NCI-H345 (cell line): ENCODE measurements around the gene METTL24.
"Not testable (repeated sequence)": the region's sequence is repeated elsewhere in the genome, so short reads cannot be mapped to it uniquely, and the experiment has no call there.

Source experiments
- DNase-seq: peaks from one replicate; lab custom pipeline; 2025; lab: John Stamatoyannopoulos, UW

The METTL24 gene

DNA sequence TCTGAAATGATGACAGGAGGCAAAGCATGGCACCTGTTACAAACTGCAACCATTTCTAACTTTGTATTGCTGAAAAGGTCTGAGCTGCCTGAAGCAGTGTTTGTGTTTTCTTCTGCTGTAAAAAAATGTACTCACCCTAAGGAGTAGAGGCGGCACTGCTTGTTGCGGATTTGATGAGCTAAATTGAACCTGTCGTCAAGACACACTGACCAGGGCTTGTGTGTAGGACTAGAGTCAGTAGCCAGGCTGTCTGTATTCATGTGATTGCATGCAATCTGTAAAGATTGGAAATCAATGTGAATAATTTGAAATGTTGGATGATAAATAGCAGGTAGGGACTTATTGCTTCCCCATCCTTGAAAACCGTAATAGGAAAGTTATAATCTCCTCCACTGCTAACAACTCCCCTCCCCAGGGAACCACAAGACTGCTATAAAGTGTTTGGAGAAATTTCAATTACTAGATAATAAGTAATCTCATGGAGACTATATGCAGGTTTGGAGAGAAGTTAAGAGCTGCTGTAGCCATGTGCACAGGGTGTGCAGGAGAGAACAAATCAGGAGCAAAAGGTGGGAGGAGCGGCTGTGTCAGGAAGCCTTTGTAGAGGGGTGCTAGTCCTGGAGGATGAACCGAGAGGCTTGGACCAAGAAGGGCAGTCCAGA lies 42.8 kb downstream of the METTL24 start:
- DNase-seq = no peak

DNA sequence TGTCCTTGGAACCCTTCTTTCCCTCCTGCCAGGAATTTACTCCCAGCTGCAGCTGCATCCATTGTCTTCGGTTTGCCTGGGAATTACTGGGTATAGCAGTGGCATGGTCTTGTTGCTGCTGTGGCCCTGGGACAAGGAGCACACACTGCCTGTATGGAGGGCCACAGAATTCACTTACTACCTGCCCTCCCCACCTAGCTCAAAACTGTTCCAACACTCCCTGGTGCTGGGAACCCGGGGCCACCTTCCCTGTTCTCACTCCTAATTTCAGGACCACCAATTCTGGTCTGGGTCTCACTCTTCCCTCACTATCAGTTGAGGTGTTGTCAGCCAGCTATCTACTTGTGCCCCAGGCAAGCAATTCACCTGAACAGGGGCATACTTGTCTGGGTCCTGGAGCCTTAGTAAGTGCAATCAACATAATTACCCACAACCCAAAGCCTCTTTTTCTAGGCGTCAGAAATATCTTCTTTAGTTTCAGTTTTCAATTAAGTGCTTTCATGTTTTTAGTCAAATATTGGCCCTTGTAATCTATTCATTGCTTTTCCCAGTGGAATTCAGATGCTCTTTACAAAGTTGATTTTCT lies 47.2 kb downstream of the METTL24 start:
- no peak for DNase-seq

DNA sequence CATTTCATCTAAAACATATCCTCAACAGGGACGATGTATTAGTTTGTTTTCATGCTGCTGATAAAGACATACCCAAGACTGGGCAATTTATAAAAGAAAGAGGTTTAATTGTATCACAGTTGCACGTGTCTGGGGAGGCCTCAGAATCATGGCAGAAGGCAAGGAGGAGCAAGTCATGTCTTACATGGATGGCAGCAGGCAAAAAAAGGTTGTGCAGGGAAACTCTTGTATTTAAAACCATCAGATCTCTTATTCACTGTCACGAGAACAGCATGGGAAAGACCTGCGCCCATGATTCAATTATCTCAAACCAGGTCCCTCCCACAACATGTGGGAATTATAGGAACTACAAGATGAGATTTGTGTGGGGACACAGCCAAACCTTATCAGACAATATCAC lies 48.7 kb downstream of the METTL24 start:
- DNase-seq = not testable (repeated sequence)

DNA sequence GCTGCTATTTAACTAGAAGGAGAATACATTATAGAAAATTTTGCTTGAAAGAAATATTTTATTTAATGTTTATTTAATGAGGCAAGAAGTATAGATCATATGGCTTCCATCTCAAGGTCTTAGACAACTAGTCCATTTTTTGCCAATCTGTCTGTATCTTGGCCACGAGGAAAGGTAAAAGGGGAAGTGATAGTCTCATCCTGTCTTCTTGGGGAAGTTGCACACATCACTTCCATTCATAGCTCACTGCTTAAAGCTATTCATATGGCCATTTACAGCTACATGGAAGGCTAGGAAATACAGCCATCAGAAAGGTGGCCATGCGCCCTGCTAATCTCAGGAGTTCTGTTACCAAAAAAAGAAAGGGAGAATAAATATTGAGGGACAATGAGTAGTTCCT lies 50.8 kb downstream of the METTL24 start:
- no peak for DNase-seq

DNA sequence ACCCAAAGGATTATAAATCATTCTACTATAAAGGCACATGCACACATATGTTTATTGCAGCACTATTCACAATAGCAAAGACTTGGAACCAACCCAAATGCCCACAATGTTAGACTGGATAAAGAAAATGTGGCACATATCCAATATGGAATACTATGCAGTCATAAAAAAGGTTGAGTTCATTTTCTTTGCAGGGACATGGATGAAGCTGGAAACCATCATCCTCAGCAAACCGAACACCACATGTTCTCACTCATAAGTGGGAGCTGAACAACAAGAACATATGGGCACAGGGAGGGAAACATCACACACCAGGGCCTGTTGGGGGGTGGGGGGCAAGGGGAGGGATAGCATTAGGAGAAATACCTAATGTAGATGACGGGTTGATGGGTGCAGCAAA lies 52.3 kb downstream of the METTL24 start:
- not testable (repeated sequence) for DNase-seq

DNA sequence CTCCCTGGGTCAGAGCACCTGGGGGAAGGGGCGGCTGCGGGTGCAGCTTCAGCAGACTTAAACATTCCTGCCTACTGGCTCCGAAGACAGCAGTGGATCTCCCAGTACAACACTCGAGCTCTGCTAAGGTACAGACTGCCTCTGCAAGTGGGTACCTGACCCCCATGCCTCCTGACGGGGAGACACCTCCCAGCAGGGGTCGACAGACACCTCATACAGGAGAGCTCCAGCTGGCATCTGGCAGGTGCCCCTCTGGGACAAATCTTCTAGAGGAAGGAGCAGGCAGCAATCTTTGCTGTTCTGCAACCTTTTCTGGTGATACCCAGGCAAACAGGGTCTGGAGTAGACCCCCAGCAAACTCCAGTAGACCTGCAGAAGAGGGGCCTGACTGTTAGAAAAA lies 54.5 kb downstream of the METTL24 start:
- not testable (repeated sequence) for DNase-seq

DNA sequence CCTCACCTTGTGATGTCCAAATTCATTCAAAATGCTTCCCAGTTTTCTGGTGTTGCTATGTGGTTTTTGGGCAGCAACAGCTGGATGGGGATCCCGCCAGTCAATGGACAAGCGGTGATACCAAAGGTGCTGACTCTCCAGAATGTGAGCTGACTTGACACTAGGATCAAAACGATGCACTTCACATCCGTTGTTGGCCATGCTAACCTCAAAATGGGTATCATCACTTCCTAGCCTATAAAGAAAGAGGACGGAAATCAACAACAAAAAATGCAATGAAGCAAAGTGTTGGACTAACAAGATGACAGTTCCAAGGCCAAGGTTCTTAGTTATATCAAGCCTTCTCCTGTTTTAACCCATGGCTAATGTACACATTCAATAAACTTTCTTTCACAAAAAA lies 59.2 kb downstream of the METTL24 start:
- DNase-seq = no peak

DNA sequence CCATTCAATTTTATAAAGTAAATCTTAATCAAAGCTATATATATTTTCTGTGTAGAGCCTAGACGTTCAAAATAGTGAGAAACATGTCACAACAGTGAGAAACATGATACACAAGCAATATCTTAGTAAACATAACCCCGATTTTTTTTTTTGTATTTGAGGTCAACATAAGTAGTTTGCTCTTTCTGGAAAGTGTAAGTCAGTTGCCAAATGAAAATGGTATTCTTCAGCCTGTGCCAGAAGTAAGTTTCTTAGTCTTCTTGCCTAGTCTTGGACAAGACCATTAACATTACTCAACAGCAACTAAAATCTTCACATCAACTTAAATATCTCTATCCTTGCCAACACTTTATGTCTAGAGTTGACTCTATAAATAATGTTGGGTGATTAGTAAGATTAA lies 59.7 kb downstream of the METTL24 start:
- no peak for DNase-seq

DNA sequence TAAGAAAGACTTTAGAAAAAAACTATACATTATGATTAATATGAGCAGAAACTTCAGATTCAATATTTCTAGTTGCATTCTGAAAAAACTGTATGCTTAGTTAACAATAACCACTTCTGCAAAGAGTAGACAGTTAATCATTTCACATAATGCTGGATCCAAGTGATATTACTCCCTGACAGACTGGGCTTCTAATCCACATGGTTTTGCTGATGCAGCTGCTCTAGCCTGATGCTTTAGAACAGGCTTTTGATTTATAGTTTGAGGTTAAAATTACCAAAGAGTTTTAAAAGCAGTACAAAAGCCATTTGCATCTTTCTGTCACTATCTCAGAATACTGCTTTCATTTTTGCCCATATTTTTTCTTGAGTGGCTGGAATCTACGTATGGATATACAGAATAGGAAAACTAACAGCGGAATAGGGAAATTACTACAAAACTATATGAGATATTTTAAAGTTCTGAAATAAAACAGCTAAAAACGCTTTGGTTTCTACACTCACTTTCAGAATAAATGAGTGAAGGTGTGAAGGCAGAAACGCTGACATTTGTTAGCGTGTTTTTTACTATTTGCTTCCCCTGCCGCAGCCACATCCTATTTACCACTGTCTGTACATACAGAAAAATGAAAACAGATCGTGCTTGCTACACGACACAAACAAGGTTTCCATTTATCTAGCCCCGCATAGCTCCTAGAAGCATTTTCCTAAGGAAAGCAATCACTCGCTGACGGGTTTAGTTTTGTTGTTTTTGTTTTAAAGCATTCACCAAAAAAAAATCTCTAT lies 61.7 kb downstream of the METTL24 start:
- DNase-seq = no peak

DNA sequence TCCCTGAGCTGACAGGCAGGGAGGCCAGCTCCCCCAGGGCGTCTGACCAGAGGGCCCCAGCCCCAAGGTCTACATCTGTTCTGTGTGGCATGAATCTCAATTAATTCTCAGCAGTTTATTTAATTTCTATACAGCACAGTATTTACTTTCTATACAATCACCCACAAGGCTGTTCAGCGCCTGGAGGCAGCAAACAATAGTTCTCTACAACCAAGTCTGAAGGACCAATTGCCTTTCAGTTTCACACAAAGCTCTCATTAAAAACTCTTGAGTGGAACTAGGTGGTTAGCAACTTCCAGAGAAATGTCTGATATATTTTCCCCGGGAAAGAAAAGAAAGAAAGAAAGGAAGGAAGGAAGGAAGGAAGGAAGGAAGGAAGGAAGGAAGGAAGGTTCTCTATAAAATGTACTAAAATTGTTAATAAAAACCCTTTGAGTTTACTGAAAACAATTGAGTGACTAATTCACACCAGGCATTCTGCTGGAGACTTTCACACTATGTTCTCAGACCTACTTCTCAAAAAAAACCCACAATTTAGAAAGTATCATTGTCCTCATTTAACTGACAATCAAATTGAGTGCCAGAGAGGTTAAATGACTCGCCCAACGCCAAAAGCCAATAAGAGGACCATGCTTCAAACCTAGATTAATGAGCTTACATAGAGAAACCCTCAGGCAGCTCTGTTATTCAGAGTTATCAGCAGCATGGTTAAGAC lies 62.5 kb downstream of the METTL24 start:
- no peak for DNase-seq

DNA sequence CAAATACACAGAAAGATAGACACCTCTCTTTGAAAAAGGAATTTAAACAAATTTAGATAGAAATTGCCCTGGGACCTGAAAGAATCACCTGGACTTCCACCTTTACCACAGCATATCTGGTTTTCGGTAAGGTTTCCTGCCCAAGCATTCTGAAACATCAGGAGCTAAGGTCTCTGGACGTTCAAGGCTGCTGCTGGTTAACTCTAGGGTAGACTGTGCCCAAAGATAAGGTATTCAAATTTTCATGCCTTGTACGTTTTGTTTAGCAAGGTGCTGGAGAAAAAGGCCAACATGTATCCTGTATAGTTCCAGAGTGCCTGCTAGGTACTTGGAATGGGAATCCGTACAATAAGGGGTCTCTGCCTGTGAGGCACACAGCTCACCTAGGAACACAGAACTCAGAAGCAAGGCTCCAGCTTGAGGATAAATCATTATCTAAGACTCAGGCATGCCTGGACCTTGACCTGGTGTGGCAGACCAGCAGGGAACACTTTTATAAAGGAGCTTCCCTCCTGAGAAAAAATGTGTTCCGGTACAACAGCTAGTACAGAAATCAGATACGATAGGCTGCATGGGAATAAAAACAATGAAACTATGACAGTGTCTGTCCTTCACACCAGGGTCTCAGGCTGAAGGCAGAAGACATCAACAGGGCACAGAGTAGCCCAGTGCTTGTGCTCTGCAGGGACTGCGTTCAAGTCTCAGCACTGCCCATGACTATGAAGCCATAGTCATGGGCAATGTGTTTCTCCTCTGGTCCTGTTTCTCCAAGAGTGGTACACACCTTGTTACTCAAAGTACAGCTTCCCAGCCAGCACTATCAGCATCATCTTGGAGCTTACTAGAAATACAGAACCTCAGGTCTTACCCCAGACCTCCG lies 70.4 kb downstream of the METTL24 start:
- no peak for DNase-seq

DNA sequence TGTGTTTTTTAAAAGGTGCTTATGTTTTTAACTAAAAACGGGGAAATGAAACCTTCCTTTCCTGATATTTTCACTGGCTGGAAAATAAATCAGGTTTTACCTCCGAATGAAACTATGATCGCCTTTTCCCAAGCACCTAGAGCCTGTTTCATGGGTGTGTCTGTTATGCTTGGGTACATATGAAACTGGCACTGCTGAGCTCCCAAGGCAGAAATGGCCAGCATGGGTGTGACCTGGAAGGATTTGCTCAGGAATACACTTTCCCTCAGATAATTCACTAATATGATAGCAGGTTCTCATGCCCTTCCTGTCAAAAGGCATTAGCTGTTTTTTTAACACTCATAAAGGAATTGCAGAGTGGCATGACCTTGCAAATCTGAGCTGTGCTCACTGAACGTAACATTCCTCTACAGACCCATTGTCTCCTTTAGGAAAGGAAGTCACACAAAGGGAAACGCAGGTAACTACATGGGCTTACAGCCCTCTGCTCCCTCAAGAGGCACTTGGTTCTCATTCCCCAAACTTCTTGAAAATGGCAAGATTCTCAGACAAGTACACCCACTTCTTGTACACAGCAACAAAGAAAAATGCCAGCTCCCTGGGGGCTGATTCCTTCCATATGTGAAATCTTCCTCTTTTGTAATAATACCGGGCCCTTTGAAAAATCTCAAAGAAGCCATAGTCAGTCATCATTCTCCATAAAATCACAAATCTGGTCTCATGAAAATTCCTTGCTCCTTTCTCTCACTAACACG lies 72.7 kb downstream of the METTL24 start:
- no peak for DNase-seq

DNA sequence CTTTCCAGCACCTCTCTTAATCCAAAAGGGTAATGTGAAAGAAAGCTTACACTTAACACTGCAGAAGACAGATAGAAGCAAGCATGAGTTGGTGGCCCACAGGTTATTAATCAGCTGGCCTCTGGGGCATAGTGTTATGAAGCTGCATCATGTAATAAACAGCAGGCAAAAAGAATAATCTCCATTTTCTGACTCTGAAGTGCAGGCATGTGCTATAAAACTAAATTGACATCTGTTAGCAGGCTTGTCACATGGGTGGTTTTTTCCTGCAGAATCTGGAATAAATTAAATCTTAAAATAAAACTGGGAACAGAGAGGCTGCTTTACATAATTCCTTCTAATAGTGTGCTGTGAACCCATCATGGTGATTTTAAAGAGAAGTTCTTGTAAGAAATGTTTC lies 73.3 kb downstream of the METTL24 start:
- no peak for DNase-seq

DNA sequence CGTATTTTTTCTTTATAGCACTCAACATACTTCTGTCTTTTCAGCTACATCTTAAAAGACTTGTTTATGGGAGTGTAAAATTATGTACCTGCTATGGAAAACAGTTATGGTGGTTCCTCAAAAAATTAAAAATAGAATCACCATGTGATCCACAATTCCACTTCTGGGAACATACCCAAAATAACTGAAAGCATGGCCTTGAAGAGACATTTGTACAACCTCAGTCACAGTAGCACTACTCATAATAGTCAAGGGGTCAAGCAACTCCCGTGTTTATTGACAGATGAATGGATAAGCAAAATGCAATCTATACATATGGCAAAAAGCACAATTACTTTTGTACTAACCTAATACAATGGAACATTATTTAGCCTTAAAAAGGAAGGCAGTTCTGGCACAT lies 74.5 kb downstream of the METTL24 start:
- DNase-seq = no peak

DNA sequence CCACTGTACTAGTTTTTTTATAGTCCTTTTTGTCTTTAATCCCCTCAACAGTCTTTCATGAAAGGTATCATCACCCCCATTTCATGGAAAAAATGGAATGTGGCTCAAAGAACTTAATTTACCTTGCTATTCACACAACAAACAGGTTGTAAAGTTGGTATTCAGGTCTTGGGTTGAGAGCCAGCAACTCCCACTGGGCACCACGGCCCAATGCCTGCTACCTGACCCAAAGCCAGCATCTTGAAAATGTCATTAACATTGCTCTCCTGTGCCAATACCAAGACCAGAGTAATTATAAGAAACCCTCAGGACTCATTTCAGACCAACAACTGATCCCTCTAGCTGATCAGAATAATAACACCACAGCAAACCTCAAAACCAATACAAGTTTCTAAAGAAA lies 75.7 kb downstream of the METTL24 start:
- DNase-seq = no peak

DNA sequence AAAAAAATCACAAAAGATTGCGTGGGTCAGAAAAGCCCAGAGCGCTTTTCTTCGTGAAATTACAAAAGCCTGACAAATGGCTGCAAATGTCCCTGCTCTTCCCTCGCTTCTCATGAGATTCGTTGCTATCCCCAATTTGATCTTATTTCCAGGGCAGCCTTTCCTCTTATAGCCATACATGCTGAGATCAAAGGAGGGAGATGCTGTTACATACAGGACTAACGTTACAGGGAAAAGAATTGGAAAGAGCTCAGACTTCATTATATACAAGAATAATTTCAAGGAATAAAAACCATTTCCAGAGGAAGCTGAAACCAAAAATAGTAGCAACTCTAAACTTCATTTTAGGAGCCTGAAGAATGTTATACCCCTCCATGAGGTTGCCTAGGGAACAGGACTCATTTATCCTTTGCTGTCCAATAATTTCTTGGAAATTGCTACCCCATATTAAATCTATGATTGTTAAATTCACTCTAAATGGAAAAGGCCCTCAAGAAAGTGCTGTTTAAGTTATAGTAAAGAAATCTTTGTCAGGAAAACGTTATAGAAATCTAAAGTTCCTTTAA lies 81.0 kb downstream of the METTL24 start:
- DNase-seq = no peak

DNA sequence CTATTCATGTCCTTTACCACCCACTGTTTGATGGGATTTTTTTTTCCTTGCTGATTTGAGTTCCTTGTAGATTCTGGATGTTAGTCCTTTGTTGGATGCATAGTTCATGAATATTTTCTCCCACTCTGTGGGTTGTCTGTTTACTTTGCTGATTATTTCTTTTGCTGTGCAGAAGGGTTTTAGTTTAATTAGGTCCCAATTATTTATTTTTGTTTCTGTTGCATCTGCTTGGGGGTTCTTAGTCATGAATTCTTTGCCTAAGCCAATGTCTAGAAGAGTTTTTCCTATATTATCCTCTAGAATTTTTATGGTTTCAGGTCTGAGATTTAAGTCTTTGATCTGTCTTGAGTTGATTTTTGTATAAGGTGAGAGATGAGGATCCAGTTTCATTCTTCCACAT lies 85.4 kb downstream of the METTL24 start:
- not testable (repeated sequence) for DNase-seq

DNA sequence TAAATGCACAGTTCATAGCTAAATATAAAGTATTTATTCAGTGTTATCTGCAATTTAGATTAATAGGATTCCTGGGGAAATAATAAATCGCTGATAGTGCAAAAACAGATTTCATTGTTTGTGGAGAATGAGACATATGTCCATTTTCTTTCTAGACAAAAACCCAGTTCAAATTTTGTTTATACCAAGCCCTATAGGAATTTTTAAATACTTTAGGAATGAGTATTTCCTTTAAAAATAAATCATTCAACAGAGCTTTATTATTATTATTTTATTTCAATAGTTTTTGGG lies 86.5 kb downstream of the METTL24 start:
- no peak for DNase-seq

DNA sequence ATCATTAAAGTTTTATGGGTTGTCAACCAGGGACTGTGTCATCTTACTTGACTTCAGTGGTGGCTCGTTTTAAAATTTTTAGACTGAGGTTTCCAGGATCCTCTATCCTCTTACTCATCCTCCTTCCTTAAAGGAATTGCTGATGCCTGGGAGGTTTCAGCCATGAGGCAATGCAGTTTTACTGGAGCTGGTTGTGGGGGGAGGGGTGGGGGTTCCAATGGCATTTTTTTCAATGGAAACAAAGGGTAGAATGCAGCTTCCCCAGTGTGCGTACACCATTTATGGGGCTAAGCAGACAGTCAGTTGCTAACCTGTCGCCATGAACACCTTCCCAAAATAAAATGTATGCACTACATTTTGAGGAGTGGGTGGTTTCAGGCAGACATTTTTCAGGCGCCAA lies 88.0 kb downstream of the METTL24 start:
- no peak for DNase-seq

DNA sequence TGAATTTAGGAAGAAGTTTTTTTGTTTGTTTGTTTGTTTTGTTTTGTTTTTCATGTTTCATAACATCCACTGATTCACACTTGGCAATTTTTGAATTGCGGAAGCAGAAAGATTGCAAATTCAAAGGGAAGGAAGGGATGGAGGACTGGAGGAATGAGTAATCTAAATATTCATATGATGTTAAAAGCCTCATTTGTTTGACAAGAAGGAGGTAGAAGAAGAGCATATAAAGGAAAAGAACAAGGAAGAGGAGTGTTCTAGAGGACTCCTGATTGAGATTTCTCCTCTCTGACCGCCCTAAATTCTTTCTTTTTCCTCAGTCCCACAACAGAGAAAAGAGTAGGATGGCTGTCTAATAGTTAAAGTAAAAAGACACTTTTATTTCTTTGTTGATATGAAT lies 88.5 kb downstream of the METTL24 start:
- DNase-seq = no peak

DNA sequence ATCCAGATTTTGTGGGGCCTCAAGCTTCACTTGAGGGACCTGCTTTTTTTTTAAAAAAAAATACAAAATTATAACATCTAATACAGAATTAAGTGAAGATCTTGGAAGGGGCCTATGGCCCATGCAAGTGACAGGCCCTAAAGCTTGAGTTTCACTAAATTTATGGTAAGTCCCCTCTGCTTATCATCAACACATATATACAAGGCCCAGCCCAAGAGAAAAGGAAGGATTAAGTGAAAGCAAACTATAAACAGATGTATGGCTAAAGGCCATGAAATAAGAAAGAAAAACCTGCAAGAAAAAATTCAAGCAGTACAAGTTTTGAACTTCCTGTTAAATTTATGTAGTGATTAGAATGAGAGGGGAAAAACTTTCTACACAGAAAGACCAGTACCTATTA lies 91.2 kb downstream of the METTL24 start:
- no peak for DNase-seq
